OCI-LY3 (cell line): ENCODE measurements around the gene TARBP1.

ENCODE experiments used
- H2AFZ ChIP-seq: fragments of 200-600, 300-600 bp; shearing (Covaris generic); 2 replicates; pipeline ENCODE4 v1.6.0; 2014; ENCODE audit warnings: antibody characterized with exemption, low read depth, low read length
- H3K27ac ChIP-seq: fragments of 200-600, 300-600 bp; sonication (generic); 2 replicates; pipeline ENCODE4 v1.5.1; 2014; ENCODE audit warnings: mild to moderate bottlenecking, low read length, moderate library complexity, mixed read lengths
- H3K27me3 ChIP-seq: fragments of 200-600, 300-600 bp; sonication (generic); 2 replicates; pipeline ENCODE4 v1.6.1; 2014; ENCODE audit warnings: low read depth, low read length, mixed read lengths
- H3K36me3 ChIP-seq: fragments of 200-600, 300-600 bp; sonication (generic); replicated peaks from 2 replicates; pipeline ENCODE3; 2014; ENCODE audit warnings: low read depth, low read length, mixed read lengths
- H3K4me1 ChIP-seq: fragments of 300-600, 200-600 bp; sonication (generic); 2 replicates; pipeline ENCODE4 v1.6.1; 2014; ENCODE audit warnings: low read length, mixed read lengths
- H3K4me2 ChIP-seq: fragments of 200-600, 300-600 bp; sonication (generic); 2 replicates; pipeline ENCODE4 v1.6.1; 2014; ENCODE audit warnings: low read length, mixed read lengths
- H3K4me3 ChIP-seq: fragments of 300-600, 200-600 bp; sonication (generic); 2 replicates; pipeline ENCODE4 v1.5.1; 2014; ENCODE audit warnings: antibody characterized with exemption, mild to moderate bottlenecking, low read length, moderate library complexity
- H3K79me2 ChIP-seq: fragments of 300-600, 200-600 bp; shearing (Covaris generic); 2 replicates; pipeline ENCODE4 v1.6.1; 2014; ENCODE audit warnings: mild to moderate bottlenecking, low read length, mixed read lengths
- H3K9ac ChIP-seq: fragments of 300-600, 200-600 bp; shearing (Covaris generic); 2 replicates; pipeline ENCODE4 v1.6.0; 2014; ENCODE audit warnings: mild to moderate bottlenecking, low read length, moderate library complexity
- H3K9me3 ChIP-seq: fragments of 200-600, 300-600 bp; shearing (Covaris generic); 2 replicates; pipeline ENCODE4 v1.6.1; 2014; ENCODE audit warnings: low read length, mixed read lengths; ENCODE audit not compliant: insufficient read depth
- H4K20me1 ChIP-seq: fragments of 200-600, 300-600 bp; sonication (generic); 2 replicates; pipeline ENCODE4 v1.6.1; 2016; ENCODE audit warnings: low read length, mixed read lengths; ENCODE audit not compliant: insufficient read depth
- CTCF ChIP-seq: fragments of 200-600, 300-600 bp; sonication (generic); IDR thresholded peaks from 2 replicates; pipeline ENCODE4 v1.5.1; 2014; ENCODE audit warnings: antibody characterized with exemption, low read length, low read depth
- EZH2phosphoT487 ChIP-seq: fragments of 200-600 bp; shearing (Covaris generic); IDR thresholded peaks from 2 replicates; pipeline ENCODE4 v1.6.1; 2018; ENCODE audit warnings: antibody characterized with exemption, mixed run types, low read depth

Gene TARBP1

GRCh38 chr1:234475167-234475793 lies 3.7 kb downstream of the TARBP1 start:
- no peaks in the 10 kb centered on the region for H3K9me3 ChIP-seq
- H3K4me1 ChIP-seq = peaks cover 27% of the 10 kb centered on the region
- no peak for TF ChIP-seq CTCF
- no peak for TF ChIP-seq EZH2phosphoT487
- H3K27me3 ChIP-seq = no peaks in the 10 kb centered on the region
- no peak overlapping the region for H3K4me2 ChIP-seq
- no peak overlapping the region for H3K27ac ChIP-seq
- no peaks in the 10 kb centered on the region; the same call in 1 of the 2 replicates for H4K20me1 ChIP-seq
- no peak overlapping the region for H2AFZ ChIP-seq
- 0 out of 2 replicates have a peak, but pooled peaks cover 3% of the 10 kb centered on the region for H3K79me2 ChIP-seq
- no peak overlapping the region for H3K9ac ChIP-seq
- H3K4me3 ChIP-seq = no peak overlapping the region
- H3K36me3 ChIP-seq = no peaks in the 10 kb centered on the region

DNA sequence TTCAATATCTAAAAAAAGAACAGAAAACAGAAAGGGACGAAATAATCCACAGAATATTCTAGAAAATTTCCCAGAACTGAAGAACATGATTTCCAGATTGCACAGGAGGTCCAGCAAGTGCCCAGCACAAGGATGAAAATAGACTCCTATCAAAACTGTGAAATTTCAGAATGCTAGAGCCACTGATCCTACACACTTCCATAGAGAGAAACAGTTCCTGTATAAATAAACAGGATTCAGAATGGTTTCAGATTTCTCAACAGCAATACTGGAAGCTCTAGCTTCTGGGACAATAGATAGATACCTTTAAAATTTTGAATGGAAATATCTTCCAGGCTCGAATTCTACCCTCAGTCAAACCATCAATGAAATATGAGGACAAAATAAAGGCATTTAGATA lies 4.6 kb downstream of the TARBP1 start:
- no peaks in the 10 kb centered on the region for H3K9me3 ChIP-seq
- no peaks in the 10 kb centered on the region for H3K36me3 ChIP-seq
- no peak overlapping the region for H3K9ac ChIP-seq
- no peak overlapping the region for H2AFZ ChIP-seq
- H3K27ac ChIP-seq = no peak overlapping the region
- 0 out of 2 replicates have a peak, but pooled peaks cover 3% of the 10 kb centered on the region for H3K79me2 ChIP-seq
- no peak for TF ChIP-seq CTCF
- no peak overlapping the region for H3K4me3 ChIP-seq
- no peaks in the 10 kb centered on the region; the same call in 1 of the 2 replicates for H4K20me1 ChIP-seq
- peaks cover 20% of the 10 kb centered on the region for H3K4me1 ChIP-seq
- no peak overlapping the region for H3K4me2 ChIP-seq
- H3K27me3 ChIP-seq = no peaks in the 10 kb centered on the region

- Histone ChIP-seq H3K27me3 (no peaks in the 10 kb centered on the region), H4K20me1 (no peaks in the 10 kb centered on the region; the same call in 1 of the 2 replicates), H3K4me3 (no peak overlapping the region), H3K4me1 (peaks cover 17% of the 10 kb centered on the region), H2AFZ (no peak overlapping the region), H3K9ac (no peak overlapping the region), H3K36me3 (no peaks in the 10 kb centered on the region), H3K9me3 (no peaks in the 10 kb centered on the region), H3K27ac (no peak overlapping the region), H3K79me2 (0 out of 2 replicates have a peak, but pooled peaks cover 3% of the 10 kb centered on the region), H3K4me2 (no peak overlapping the region)
- no peak for TF ChIP-seq EZH2phosphoT487
- no peak for TF ChIP-seq CTCF
Measured at GRCh38 chr1:234473118-234473517, 5.9 kb downstream of the TARBP1 start.

- TF ChIP-seq CTCF = no peak
- TF ChIP-seq EZH2phosphoT487 = no peak
- Histone ChIP-seq H3K36me3 (peaks cover 10% of the 10 kb centered on the region), H3K4me3 (no peak overlapping the region), H3K9me3 (no peaks in the 10 kb centered on the region), H3K27me3 (no peaks in the 10 kb centered on the region), H3K27ac (no peak overlapping the region), H4K20me1 (no peaks in the 10 kb centered on the region), H3K9ac (no peak overlapping the region), H3K79me2 (no peaks in the 10 kb centered on the region), H3K4me1 (no peaks in the 10 kb centered on the region), H2AFZ (no peak overlapping the region), H3K4me2 (no peak overlapping the region)
Measured at GRCh38 chr1:234469376-234469775, 9.6 kb downstream of the TARBP1 start.
